SK-N-MC (cell line): ENCODE data around the gene PLXNB3.

Experiments used
- EZH2 ChIP-seq: fragments of 200-600 bp; sonication (generic); IDR thresholded peaks from one replicate; pipeline ENCODE4 v1.6.1; 2017; ENCODE audit warnings: antibody characterized with exemption
- POLR2AphosphoS5 ChIP-seq: IDR thresholded peaks from 2 replicates; pipeline ENCODE4 v1.6.1; 2012; ENCODE audit warnings: mild to moderate bottlenecking, low read depth, low read length, borderline replicate concordance

DNA sequence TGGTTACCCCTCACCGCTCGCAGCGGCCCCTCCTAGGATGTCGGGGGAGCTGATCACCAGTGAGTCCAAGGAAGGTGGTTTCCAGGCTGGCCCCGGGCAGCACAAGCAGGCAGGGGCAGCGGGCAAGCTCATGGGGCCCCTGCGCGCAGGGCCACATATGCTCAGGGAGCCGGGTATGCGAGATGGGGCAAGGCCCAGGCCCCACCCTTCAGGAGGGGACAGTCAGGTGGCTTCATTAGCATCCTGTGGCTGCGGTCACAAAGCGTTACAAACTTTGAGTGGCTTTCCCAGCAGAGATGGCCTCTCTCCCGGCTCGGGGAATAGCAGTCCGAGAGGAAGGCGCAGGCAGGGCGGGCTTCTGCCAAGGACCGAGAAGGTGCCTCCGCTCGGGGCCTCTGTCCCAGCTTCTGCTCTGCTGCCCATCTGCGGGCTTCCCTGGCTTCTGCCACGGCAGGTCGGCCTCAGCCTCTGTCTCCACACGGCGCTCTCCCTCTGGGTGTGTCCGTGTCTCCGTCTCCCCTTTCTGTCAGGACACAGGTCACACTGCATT is 25.9 kb upstream of the PLXNB3 start:
- no peak for TF ChIP-seq POLR2AphosphoS5
- TF ChIP-seq EZH2 = no peak
